ENCODE results near the gene STAB2. TPM values are rescaled to one million over a fixed set of nuclear protein-coding genes. Genes with fewer than 3 reads are reported as not detected.

The STAB2 gene
- polyA plus RNA-seq, 1 donor from 2014 or later, result not detected

DNA sequence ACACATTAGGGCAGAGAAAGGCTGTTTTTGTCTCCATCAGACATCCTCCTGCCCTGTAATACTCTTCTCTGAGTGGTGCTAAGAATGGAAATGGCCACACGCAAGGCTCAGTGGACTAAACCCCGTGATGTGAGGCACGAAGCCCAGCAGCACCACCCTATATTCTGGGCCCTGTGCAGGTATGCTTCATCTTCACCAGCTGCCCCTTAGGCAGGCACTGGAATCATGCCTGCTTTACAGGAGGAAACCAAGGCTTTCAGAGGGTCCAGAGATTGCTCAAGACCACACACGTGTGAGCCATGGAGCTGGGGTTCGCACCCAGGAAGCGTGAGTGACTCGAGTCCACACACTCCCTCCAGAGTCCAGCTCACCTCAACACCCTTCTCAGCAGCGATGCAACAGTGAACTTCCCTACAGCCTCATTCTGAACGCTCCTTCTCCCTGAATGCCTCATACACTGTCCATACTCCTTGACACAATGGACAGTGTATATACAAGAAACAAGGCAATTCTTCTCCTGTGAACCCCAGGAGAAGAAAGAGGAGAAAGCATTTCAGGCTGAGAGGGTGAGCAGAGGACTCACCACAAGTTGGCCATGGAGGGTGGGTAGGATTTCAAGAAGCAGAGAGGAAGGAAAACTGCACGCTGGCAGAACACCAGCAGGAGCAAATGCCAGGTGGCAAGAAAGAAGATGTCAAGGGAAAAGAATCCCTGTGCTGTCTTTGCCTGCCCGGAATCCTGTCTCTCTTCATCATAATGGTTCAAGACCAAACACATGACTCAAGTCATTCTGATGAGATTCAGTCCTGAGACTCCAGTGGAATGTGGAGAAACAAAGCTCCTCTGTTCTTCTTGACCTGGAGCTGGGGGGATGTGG is 214.9 kb downstream of the STAB2 start:
- no peak overlapping the region for H3K4me2 ChIP-seq (ENCODE audit: low read length)

DNA sequence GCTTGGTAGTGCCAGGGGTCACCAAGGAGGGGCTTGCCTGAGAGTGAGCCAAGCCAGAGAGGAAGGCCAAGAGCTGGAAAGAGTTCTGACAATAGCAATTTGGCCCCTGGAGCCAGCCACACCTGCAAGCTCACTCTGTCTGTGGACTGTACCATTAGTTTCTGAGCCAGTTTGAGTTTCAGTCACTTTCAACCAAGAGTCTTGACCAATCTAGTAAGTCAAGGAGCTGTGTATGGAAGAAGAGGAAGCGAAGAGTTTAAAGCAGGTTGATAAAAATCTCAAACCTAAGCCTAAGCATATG is 215.5 kb downstream of the STAB2 start:
- no peaks in the 10 kb centered on the region for H3K27me3 ChIP-seq (ENCODE audit: insufficient read depth, low read depth, low read length)
- no peak overlapping the region for H3K4me2 ChIP-seq (ENCODE audit: low read length)
- no peaks in the 10 kb centered on the region for H3K9me3 ChIP-seq (ENCODE audit: low read length)
- no peaks in the 10 kb centered on the region for H3K79me2 ChIP-seq (replicated peaks; ENCODE audit: insufficient read depth, low read length)
- no peaks in the 10 kb centered on the region for H3K9me2 ChIP-seq (ENCODE audit: insufficient read depth, low read length)
- no peak overlapping the region for H3K9ac ChIP-seq (ENCODE audit: low read length)
- no peak for TF ChIP-seq EP300 (conservative IDR thresholded peaks at IDR 0.05; ENCODE audit: poor library complexity, severe bottlenecking)
- TF ChIP-seq EZH2 (IDR thresholded peaks at IDR 0.05; ENCODE audit: borderline replicate concordance, insufficient read depth, low read length, poor library complexity, severe bottlenecking), result no peak
- TF ChIP-seq MXI1 (conservative IDR thresholded peaks at IDR 0.05; ENCODE audit: poor library complexity, severe bottlenecking), result no peak
- TF ChIP-seq, protein P1, sequence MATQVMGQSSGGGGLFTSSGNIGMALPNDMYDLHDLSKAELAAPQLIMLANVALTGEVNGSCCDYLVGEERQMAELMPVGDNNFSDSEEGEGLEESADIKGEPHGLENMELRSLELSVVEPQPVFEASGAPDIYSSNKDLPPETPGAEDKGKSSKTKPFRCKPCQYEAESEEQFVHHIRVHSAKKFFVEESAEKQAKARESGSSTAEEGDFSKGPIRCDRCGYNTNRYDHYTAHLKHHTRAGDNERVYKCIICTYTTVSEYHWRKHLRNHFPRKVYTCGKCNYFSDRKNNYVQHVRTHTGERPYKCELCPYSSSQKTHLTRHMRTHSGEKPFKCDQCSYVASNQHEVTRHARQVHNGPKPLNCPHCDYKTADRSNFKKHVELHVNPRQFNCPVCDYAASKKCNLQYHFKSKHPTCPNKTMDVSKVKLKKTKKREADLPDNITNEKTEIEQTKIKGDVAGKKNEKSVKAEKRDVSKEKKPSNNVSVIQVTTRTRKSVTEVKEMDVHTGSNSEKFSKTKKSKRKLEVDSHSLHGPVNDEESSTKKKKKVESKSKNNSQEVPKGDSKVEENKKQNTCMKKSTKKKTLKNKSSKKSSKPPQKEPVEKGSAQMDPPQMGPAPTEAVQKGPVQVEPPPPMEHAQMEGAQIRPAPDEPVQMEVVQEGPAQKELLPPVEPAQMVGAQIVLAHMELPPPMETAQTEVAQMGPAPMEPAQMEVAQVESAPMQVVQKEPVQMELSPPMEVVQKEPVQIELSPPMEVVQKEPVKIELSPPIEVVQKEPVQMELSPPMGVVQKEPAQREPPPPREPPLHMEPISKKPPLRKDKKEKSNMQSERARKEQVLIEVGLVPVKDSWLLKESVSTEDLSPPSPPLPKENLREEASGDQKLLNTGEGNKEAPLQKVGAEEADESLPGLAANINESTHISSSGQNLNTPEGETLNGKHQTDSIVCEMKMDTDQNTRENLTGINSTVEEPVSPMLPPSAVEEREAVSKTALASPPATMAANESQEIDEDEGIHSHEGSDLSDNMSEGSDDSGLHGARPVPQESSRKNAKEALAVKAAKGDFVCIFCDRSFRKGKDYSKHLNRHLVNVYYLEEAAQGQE (IDR thresholded peaks at IDR 0.05; ENCODE audit: borderline replicate concordance), result no peak
- TF ChIP-seq RAD21 (conservative IDR thresholded peaks at IDR 0.05), result no peak
- TF ChIP-seq, protein P2, sequence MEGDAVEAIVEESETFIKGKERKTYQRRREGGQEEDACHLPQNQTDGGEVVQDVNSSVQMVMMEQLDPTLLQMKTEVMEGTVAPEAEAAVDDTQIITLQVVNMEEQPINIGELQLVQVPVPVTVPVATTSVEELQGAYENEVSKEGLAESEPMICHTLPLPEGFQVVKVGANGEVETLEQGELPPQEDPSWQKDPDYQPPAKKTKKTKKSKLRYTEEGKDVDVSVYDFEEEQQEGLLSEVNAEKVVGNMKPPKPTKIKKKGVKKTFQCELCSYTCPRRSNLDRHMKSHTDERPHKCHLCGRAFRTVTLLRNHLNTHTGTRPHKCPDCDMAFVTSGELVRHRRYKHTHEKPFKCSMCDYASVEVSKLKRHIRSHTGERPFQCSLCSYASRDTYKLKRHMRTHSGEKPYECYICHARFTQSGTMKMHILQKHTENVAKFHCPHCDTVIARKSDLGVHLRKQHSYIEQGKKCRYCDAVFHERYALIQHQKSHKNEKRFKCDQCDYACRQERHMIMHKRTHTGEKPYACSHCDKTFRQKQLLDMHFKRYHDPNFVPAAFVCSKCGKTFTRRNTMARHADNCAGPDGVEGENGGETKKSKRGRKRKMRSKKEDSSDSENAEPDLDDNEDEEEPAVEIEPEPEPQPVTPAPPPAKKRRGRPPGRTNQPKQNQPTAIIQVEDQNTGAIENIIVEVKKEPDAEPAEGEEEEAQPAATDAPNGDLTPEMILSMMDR (IDR thresholded peaks at IDR 0.05; ENCODE audit: poor library complexity, severe bottlenecking), result no peak
- no peak for TF ChIP-seq SMC3 (conservative IDR thresholded peaks at IDR 0.05; ENCODE audit: poor library complexity)
- no peak for TF ChIP-seq TAF1 (IDR thresholded peaks at IDR 0.05; ENCODE audit: low read depth)
- TF ChIP-seq POLR2AphosphoS5 (IDR thresholded peaks at IDR 0.05), result no peak
- no peak overlapping the region for H2AFZ ChIP-seq (ENCODE audit: low read depth, low read length)
- H4K20me1 ChIP-seq (ENCODE audit: insufficient read depth), result no peaks in the 10 kb centered on the region
- H3K4me3 ChIP-seq (ENCODE audit: low read length), result no peak overlapping the region
- no peaks in the 10 kb centered on the region for H3K36me3 ChIP-seq (ENCODE audit: insufficient read depth, low read length)
- no peaks in the 10 kb centered on the region for H3F3A ChIP-seq (ENCODE audit: insufficient read depth, low read length, poor library complexity, severe bottlenecking)
- H3K27ac ChIP-seq (ENCODE audit: low read length), result no peak overlapping the region

More for the DNA sequence above, 214.9 kb downstream of the STAB2 start:
- H3F3A ChIP-seq (ENCODE audit: insufficient read depth, low read length, poor library complexity, severe bottlenecking), result no peaks in the 10 kb centered on the region
- no peak overlapping the region for H3K4me3 ChIP-seq (ENCODE audit: low read length)
- H3K9ac ChIP-seq (ENCODE audit: low read length), result no peak overlapping the region
- no peaks in the 10 kb centered on the region for H3K9me3 ChIP-seq (ENCODE audit: low read length)
- no peaks in the 10 kb centered on the region for H3K79me2 ChIP-seq (replicated peaks; ENCODE audit: insufficient read depth, low read length)
- H3K9me2 ChIP-seq (ENCODE audit: insufficient read depth, low read length), result no peaks in the 10 kb centered on the region
- TF ChIP-seq, protein P2 (IDR thresholded peaks at IDR 0.05; ENCODE audit: poor library complexity, severe bottlenecking), result no peak
- TF ChIP-seq, protein P1 (IDR thresholded peaks at IDR 0.05; ENCODE audit: borderline replicate concordance), result no peak
- TF ChIP-seq MXI1 (conservative IDR thresholded peaks at IDR 0.05; ENCODE audit: poor library complexity, severe bottlenecking) (no peak), EZH2 (IDR thresholded peaks at IDR 0.05; ENCODE audit: borderline replicate concordance, insufficient read depth, low read length, poor library complexity, severe bottlenecking) (no peak), SMC3 (conservative IDR thresholded peaks at IDR 0.05; ENCODE audit: poor library complexity) (no peak), POLR2AphosphoS5 (IDR thresholded peaks at IDR 0.05) (no peak), EP300 (conservative IDR thresholded peaks at IDR 0.05; ENCODE audit: poor library complexity, severe bottlenecking) (no peak), TAF1 (IDR thresholded peaks at IDR 0.05; ENCODE audit: low read depth) (no peak), RAD21 (conservative IDR thresholded peaks at IDR 0.05) (no peak)
- no peak overlapping the region for H3K27ac ChIP-seq (ENCODE audit: low read length)
- H3K36me3 ChIP-seq (ENCODE audit: insufficient read depth, low read length), result no peaks in the 10 kb centered on the region
- no peaks in the 10 kb centered on the region for H4K20me1 ChIP-seq (ENCODE audit: insufficient read depth)
- no peaks in the 10 kb centered on the region for H3K27me3 ChIP-seq (ENCODE audit: insufficient read depth, low read depth, low read length)
- no peak overlapping the region for H2AFZ ChIP-seq (ENCODE audit: low read depth, low read length)

Measured in neural cell (in vitro differentiated cells).